HG02763 (cell line): Measurements from ENCODE around the gene MED23.

ENCODE experiments used
- ATAC-seq: cut with Tn5 transposase; IDR thresholded peaks from one replicate; pipeline ENCODE4 v1.9.1; 2021; ENCODE audit warnings: mild to moderate bottlenecking, moderate library complexity; ENCODE audit not compliant: unreplicated experiment

Gene MED23

DNA sequence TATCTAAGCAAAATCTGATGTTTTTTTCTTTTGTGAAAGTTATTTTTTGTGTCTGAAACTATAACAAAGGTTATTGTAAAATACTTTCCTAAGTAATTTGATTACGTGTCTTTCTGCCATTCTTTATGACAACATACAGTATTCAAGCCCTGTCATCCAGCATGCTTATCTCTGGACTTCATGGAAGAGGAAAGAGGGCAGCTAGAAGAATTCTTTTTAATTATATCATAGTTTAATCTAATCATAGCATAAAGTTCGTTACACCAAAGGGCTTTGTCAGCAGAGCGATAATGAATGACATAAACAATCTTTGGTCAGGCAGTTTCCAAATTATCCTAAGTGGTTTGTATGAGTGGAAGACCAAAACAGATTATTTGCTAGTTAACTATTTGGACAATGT, 12.5 kb upstream of the MED23 start:
- ATAC-seq, result no peak

DNA sequence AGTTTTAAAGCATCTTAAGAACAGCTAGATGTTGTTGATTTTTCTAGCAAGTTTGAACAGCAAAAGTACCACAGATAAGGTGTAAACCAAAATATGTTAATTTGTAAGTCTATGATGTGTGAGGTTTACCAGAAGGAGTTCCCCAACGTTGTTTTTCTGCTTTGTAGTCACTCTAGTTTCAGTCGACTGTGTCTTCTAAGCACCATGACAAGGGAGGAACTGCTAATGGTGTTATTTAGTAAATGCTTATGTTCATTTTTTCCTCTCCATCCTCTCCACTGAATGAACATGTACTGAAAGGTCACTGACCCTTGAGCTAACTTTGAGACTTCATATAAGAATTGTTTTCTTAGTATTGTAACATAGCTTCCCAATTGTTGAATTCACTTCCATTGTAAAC, 12.1 kb upstream of the MED23 start:
- no peak for ATAC-seq

- ATAC-seq, result no peak
Observed at GRCh38 chr6:131638013-131638412, 10.0 kb upstream of the MED23 start.

GRCh38 chr6:131636880-131637792, 9.1 kb upstream of the MED23 start, which contains the start of gene ENPP3:
Gene ENPP3 (plus strand): TSS chr6:131637302. CDS start chr6:131637385, 83 bp downstream.
- no peak for ATAC-seq

GRCh38 chr6:131635384-131636340, 7.6 kb upstream of the MED23 start:
- peak; percentile 87 for ATAC-seq

DNA sequence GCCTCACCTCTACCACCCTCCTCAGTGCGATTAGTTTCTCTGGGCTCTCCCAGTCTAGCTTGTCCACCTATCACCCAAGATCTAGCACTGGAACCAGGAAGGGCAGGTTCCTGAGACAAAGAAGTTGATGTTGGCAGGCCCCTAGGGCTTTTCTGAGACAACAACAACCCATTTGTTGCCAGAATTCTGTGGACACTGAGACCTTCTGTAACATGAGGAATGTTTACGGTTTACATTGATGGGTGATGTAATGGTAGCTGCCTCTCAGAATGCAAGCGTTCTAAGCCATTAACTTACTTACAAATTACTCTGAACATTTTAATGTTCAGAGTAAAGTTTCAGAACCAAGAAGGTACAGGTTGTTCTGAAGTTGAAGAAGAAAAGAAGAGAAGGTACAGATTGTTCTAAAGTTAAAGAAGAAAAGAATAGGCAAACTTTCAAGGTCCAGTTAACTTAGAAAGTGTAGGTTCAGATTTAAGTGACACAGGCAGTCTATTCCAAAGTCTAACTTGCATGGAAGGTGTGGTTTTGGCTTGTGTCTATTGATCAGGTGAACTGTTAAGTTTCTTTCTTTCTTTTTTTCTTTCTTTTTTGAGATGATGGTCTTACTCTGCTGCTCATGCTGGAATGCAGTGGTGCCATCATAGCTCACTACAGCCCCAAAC, 3.7 kb upstream of the MED23 start:
- ATAC-seq, result no peak

- no peak for ATAC-seq
Observed at GRCh38 chr6:131629651-131630050, 1.6 kb upstream of the MED23 start.

DNA sequence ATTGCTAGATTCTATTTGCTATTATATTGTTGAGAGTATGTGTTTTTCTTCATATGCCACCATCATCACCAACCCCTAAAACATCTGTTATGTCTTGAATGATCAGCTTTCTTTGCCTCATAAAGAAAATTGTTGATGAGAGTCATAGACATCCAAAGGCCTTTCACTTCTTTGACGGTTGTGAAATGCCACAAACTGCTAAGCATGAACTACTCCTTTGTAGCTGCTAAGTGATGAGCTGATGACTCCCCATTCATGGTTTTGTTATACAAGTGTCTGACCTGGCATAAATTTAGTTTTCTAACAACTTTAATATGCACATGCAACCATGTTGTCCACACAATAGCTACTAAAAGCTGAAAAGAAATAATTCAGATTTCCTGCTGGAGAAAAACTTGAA, 684 bp upstream of the MED23 start:
- no peak for ATAC-seq

DNA sequence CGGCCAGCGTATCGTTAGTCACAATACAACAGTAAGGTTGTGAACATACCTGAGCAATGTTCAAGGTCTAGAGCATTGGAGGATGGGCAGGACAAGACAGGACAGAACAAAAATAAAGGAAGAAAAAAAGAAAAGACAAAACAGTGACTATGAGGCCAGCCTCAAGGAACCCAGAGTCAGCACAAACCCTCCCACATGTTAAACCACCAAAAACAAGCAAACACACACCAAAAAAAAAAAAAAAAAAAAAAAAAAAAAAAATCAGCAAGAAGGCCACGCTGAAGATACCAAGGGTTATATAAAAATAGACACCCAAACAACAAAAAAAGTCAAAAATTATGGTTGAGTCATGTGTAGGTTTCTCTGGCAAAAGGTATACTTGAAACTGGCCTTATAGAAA, 12.8 kb downstream of the MED23 start:
- ATAC-seq, result no peak

GRCh38 chr6:131613296-131613925, 14.6 kb downstream of the MED23 start:
- no peak for ATAC-seq

DNA sequence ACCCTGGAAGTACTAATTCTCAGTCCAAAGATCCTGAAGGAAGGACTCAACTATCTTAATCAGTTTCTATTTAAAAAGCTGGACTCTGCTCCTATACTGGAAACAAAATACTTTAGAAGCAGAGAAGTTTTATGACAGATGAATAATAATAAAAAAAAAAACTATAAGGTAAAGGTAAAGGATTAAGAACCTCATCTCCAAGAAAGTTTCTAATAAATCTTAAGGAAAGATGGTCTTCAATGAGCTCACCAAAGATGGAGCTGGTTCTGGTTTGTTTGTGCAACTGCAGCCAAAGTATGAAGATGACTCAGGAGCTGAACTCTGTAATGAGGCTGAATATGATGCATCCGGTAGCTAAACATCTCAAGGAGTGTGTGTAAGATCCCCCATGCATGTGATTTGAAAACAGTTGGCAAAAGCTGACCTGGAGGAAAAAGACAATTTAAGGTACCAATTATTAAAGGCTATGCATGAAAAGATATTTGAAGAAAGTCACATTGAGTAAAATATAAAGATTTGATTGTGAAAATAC, 25.2 kb downstream of the MED23 start:
- no peak for ATAC-seq

DNA sequence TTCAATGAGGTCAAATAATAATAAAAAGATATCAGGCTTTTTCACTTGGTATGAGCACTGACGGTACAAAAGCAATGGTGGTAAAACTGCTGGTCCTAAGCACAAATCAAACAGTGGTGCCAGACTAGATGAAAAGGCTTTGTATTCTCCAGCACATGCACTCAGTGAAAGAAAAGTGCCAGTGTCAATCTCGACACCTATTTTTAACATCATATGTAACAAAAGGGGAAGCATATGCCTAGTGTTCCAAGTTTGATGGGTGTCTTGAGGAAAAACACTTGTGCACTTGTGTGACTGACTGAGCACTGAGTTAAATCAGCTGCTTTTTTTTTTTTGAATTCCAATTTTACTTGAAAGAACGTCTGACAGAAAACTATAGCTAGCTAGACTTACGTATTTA, 27.3 kb downstream of the MED23 start:
- no peak for ATAC-seq

GRCh38 chr6:131597446-131597845, 30.6 kb downstream of the MED23 start:
- no peak for ATAC-seq

DNA sequence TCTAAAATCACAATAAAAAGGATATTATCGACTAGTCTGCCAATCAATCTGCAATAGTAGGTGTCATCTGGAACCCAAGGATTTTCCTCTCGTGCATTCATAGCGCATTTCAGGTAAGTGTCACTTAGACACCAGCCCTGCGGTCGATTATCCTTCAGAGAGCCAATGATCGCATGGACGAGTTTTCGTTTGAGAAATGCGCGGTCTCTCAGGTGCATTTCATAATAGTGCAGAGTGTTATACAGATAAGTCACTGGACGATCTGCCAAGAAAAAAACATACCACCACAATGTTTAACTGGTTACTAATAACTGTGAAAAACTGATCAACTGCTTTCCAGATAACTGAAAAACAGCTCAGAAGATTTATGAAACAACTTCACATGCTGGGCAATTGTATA, 34.0 kb downstream of the MED23 start:
- no peak for ATAC-seq

DNA sequence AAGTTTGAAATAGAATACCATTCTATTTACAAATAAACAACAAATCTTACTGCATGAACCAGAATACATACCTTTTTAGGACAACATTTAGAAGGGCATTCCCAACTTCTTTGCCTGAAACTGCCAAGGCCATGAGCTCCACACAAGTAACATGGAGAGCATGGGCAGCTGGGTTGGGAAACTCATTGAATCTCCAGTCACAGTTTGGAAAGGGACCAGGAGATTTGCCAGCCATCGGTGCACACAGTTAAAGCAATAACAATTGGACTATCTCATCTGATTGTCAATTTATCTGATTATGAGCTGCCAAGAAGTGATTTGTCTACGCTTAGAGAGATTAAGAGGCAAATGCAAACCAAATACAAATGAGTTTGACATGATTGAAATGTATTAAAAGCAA, 35.1 kb downstream of the MED23 start:
- no peak for ATAC-seq

DNA sequence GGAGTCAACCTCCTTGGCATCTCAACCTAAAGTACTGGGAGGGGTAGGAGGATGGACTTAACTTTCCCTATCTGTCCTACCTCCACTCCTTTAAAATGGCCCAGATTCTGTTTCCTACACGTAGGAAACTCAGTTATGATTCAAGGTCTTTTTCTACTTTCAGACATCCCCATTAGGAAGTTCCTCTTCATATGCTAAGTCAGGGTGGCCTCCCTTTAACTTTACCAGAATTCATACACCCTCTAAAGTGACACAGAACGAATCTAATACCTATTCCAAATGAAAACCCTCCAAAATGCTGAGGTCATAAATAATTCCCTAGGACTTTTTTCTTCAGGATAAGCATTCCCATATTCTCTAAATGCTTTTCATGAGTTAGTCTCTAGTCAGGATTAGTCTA, 39.4 kb downstream of the MED23 start:
- no peak for ATAC-seq

- no peak for ATAC-seq
Observed at GRCh38 chr6:131587909-131588308, 40.1 kb downstream of the MED23 start.

DNA sequence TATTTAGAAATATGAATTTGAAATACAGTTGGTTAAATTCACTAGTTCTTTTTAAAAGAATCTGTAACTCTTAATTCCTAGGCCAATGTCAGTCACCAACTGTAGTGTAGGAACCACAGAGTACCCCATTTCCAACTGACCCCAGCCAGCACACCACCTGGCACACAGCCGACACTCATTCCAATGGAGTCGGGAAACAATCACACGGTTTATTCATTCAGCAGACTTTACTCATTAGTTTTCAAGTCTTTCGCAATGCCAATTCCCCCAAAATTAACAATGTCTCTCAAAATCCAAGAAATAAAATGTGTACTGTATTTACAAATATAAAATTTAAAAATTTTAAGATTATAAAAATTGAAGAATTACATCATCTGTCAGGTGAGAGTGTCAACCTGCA, 41.5 kb downstream of the MED23 start:
- no peak for ATAC-seq

GRCh38 chr6:131581523-131581922, 46.5 kb downstream of the MED23 start:
- no peak for ATAC-seq

DNA sequence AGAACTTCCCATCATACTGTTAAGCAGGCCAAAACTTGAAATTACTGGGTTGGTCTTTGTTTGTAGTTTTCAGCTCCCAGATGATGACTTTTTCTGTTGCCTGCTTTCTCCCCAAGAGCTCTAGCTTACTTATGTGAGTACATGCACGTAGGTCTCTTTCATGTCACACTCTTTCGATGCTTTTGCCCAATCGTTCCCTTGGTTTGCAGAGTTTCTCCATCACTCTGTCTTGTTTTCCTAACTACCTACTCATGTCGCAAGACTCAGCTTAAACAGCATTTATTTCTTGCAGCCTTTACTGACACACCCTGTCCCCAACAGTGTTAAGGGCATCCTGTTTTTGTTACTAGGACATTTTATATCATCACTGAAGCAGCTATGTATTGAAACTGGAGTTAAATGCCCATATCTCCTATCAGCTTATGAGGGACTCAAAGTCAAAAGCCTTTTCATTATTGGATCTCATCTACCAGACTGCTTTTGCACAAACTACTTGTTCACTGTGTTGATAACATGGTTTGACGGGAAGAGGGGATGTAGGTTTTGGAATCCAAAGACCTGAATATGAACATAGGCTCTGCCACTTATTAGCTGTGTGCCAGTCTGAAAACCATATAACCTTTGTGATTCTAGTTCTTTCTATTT, 52.1 kb downstream of the MED23 start:
- no peak for ATAC-seq
